Neutrophil (primary cell): Measurements from ENCODE around the gene CDK19.

Experiments
- H3K27ac ChIP-seq: fragments of 200-600 bp; sonication (generic); 2 replicates; pipeline ENCODE4 v1.5.1; 2016; ENCODE audit warnings: mild to moderate bottlenecking, moderate library complexity
- H3K27me3 ChIP-seq: fragments of 200-600 bp; sonication (generic); 2 replicates; pipeline ENCODE4 v1.6.0; 2016; ENCODE audit warnings: mild to moderate bottlenecking
- H3K36me3 ChIP-seq: fragments of 200-600 bp; sonication (generic); 2 replicates; pipeline ENCODE4 v1.5.1; 2017
- H3K4me1 ChIP-seq, 2 experiments: fragments of 200-600 bp in 1 of 2; sonication (generic) in 1 of 2; 1 replicate in 1 of 2; 2 replicates in 1 of 2; pipeline versions ENCODE4 v1.5.1 to v1.6.1; 2013 to 2016; ENCODE audit warnings: low read depth in 1 of 2, low read length in 1 of 2, mild to moderate bottlenecking in 1 of 2, moderate library complexity in 1 of 2; ENCODE audit not compliant: control insufficient read depth in 1 of 2, insufficient read depth in 1 of 2
- H3K4me3 ChIP-seq, 2 experiments: fragments of 200-600 bp in 1 of 2; sonication (generic) in 1 of 2; 1 replicate in 1 of 2; 2 replicates in 1 of 2; pipeline ENCODE4 v1.5.1; 2013 to 2016; ENCODE audit warnings: low read depth in 1 of 2, low read length in 1 of 2, mild to moderate bottlenecking in 1 of 2, moderate library complexity in 1 of 2
- H3K9me3 ChIP-seq: fragments of 200-600 bp; sonication (generic); 2 replicates; pipeline ENCODE4 v1.5.1; 2016
- CTCF ChIP-seq: fragments of 200-600 bp; sonication (generic); IDR thresholded peaks from 2 replicates; pipeline ENCODE4 v1.5.1; 2016; ENCODE audit warnings: antibody characterized with exemption

The CDK19 gene

GRCh38 chr6:110633731-110634213 lies 181.5 kb downstream of the CDK19 start:
- no peak overlapping the region for H3K4me3 ChIP-seq
- no peak overlapping the region for H3K27ac ChIP-seq
- peaks cover 15 to 18% of the 10 kb centered on the region in 2 experiments for H3K4me1 ChIP-seq
- no peak for TF ChIP-seq CTCF
- H3K27me3 ChIP-seq = no peaks in the 10 kb centered on the region
- H3K36me3 ChIP-seq = peaks cover 35% of the 10 kb centered on the region
- H3K9me3 ChIP-seq = no peaks in the 10 kb centered on the region

- no peak for TF ChIP-seq CTCF
- H3K9me3 ChIP-seq = no peaks in the 10 kb centered on the region
- no peak overlapping the region for H3K4me3 ChIP-seq
- no peaks in the 10 kb centered on the region for H3K27me3 ChIP-seq
- H3K36me3 ChIP-seq = peaks cover 73% of the 10 kb centered on the region
- no peak overlapping the region for H3K27ac ChIP-seq
- no peaks in the 10 kb centered on the region for H3K4me1 ChIP-seq
Measured at GRCh38 chr6:110629153-110629552, 186.1 kb downstream of the CDK19 start.

- Histone ChIP-seq H3K4me3 (no peak overlapping the region), H3K4me1 (no peaks in the 10 kb centered on the region), H3K27ac (no peak overlapping the region), H3K36me3 (peaks cover 76% of the 10 kb centered on the region), H3K27me3 (no peaks in the 10 kb centered on the region), H3K9me3 (no peaks in the 10 kb centered on the region)
- no peak for TF ChIP-seq CTCF
Measured at GRCh38 chr6:110628330-110628729, 186.9 kb downstream of the CDK19 start.

- H3K9me3 ChIP-seq = no peaks in the 10 kb centered on the region
- H3K27me3 ChIP-seq = no peaks in the 10 kb centered on the region
- no peaks in the 10 kb centered on the region for H3K4me1 ChIP-seq
- H3K36me3 ChIP-seq = peaks cover 86% of the 10 kb centered on the region
- no peak for TF ChIP-seq CTCF
- no peak overlapping the region for H3K27ac ChIP-seq
- H3K4me3 ChIP-seq = no peak overlapping the region
Measured at GRCh38 chr6:110626442-110626841, 188.8 kb downstream of the CDK19 start.

GRCh38 chr6:110625883-110626282 lies 189.4 kb downstream of the CDK19 start:
- peaks cover 86% of the 10 kb centered on the region for H3K36me3 ChIP-seq
- H3K4me3 ChIP-seq = no peak overlapping the region
- no peaks in the 10 kb centered on the region for H3K4me1 ChIP-seq
- no peaks in the 10 kb centered on the region for H3K9me3 ChIP-seq
- H3K27me3 ChIP-seq = no peaks in the 10 kb centered on the region
- TF ChIP-seq CTCF = no peak
- H3K27ac ChIP-seq = no peak overlapping the region
